GM23248 (cell line): Measurements from ENCODE around the gene ZNF628.
"Not testable (repeated sequence)": the region's sequence is repeated elsewhere in the genome, so short reads cannot be mapped to it uniquely, and the experiment has no call there.

Experiments used
- EZH2 ChIP-seq: fragments of 200-600 bp; sonication (generic); IDR thresholded peaks from 2 replicates; pipeline ENCODE4 v1.6.1; 2018; ENCODE audit warnings: antibody characterized with exemption, mild to moderate bottlenecking; ENCODE audit not compliant: insufficient read depth, poor library complexity, severe bottlenecking
- EZH2phosphoT487 ChIP-seq: fragments of 200-600 bp; sonication (generic); IDR thresholded peaks from 2 replicates; pipeline ENCODE4 v1.6.1; 2018; ENCODE audit warnings: antibody characterized with exemption, moderate library complexity, mild to moderate bottlenecking, low read depth; ENCODE audit not compliant: insufficient read depth

- not testable (repeated sequence) for TF ChIP-seq EZH2, EZH2phosphoT487
Observed at GRCh38 chr19:55496820-55497219, 20.4 kb downstream of the ZNF628 start.
